ENCODE results near the gene SLC25A51.

DNA sequence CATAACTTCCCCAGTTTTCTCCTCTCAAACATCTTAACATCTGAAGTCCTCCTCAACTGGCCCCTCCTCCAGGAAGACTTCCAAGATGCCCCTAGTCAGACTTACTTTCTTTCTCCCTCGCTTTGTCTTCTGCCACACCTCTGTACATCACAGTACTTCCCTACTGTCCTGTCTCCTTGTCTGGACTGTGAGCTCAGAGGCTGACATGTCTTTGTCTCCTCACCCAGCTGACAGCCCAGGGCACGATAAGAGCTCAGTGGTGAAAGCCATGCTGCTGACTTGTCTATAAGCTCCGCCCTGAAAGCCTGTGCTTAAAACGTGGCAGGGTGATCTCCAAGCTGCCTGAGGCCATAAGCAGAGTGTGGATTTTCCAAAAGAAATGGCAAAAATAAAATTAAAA lies 33.0 kb upstream of the SLC25A51 start:
- no peak for TF ChIP-seq YY1 (IDR thresholded peaks at IDR 0.05; ENCODE audit: insufficient read depth, insufficient read length)
- no peak for TF ChIP-seq ZNF274 (IDR thresholded peaks at IDR 0.05; ENCODE audit: low read depth, low read length)
- TF ChIP-seq SUZ12 (IDR thresholded peaks at IDR 0.05; ENCODE audit: extremely low read depth, insufficient read depth, insufficient read length): no peak

All from NT2/D1 (cell line).